Panc1 (cell line): ENCODE results near the gene SCNN1B. TPM values are rescaled to one million over a fixed set of nuclear protein-coding genes. Genes with fewer than 3 reads are reported as not detected.

ENCODE experiments used
- ATAC-seq: fragments of 200-7000 bp; cut with Tn5 transposase; 2 replicates; pipeline ENCODE4 v1.9.1; 2020; ENCODE audit warnings: mild to moderate bottlenecking, moderate library complexity
- BruUV-seq: library from RNA; stranded (reverse); fragments of 400-500 nt; replicated peaks from 2 replicates; lab custom pipeline; 2021; lab: Mats Ljungman, UMichigan
- CTCF ChIA-PET: fragments of 300-600 bp; sonication (Branson Sonifier 250); formaldehyde crosslinking; loops from one replicate; lab custom pipeline; 2022; ENCODE audit warnings: antibody characterized with exemption; lab: Charles Lee
- POLR2A ChIA-PET: fragments of 300-600 bp; sonication (Branson Sonifier 250); formaldehyde crosslinking; loops from one replicate; lab custom pipeline; 2022; ENCODE audit warnings: antibody characterized with exemption; lab: Charles Lee
- DNase-seq: peaks from one replicate; pipeline ENCODE4 v3.0.0-alpha.2; 2010; ENCODE audit warnings: low read depth, low spot score
- H3K27ac ChIP-seq: 2 replicates; pipeline ENCODE4 v1.5.1; 2011; ENCODE audit warnings: mild to moderate bottlenecking, low read length, inconsistent platforms
- H3K27me3 ChIP-seq: fragments of 200-500 bp; sonication (Bioruptor generic); 2 replicates; pipeline ENCODE4 v1.6.0; 2014; ENCODE audit warnings: low read length, inconsistent platforms; ENCODE audit not compliant: control insufficient read depth, insufficient read depth
- H3K36me3 ChIP-seq: fragments of 200-500 bp; sonication (Bioruptor generic); 2 replicates; pipeline ENCODE4 v1.5.1; 2014; ENCODE audit warnings: inconsistent platforms, mild to moderate bottlenecking, low read length, moderate library complexity; ENCODE audit not compliant: control insufficient read depth, insufficient read depth
- H3K4me1 ChIP-seq: 2 replicates; pipeline ENCODE4 v1.5.1; 2011; ENCODE audit warnings: inconsistent platforms, mild to moderate bottlenecking, low read length, moderate library complexity; ENCODE audit not compliant: control insufficient read depth, insufficient read depth
- H3K4me3 ChIP-seq, 2 experiments: 2 replicates each; pipeline ENCODE4 v1.5.1; 2011 to 2012; ENCODE audit warnings: low read depth in 2 of 2, low read length in 2 of 2, mild to moderate bottlenecking in 2 of 2, inconsistent platforms in 1 of 2, moderate library complexity in 1 of 2
- H3K9me3 ChIP-seq: fragments of 200-500 bp; sonication (Bioruptor generic); 2 replicates; pipeline ENCODE4 v1.5.1; 2014; ENCODE audit warnings: low read depth, mild to moderate bottlenecking, inconsistent platforms, low read length, moderate library complexity; ENCODE audit not compliant: control insufficient read depth, insufficient read depth
- POLR2AphosphoS5 ChIP-seq: IDR thresholded peaks from 2 replicates; pipeline ENCODE4 v1.6.1; 2012; ENCODE audit warnings: mild to moderate bottlenecking, low read depth, low read length, moderate library complexity
- SIN3A ChIP-seq: IDR thresholded peaks from 2 replicates; pipeline ENCODE4 v1.6.1; 2012; ENCODE audit warnings: low read depth, mild to moderate bottlenecking, low read length, moderate library complexity, borderline replicate concordance; ENCODE audit not compliant: insufficient read depth
- TCF7L2 ChIP-seq: IDR thresholded peaks from 2 replicates; pipeline ENCODE4 v1.6.1; 2011; ENCODE audit warnings: mild to moderate bottlenecking, low read depth, low read length, inconsistent platforms
- in situ Hi-C: cut with HindIII; loops from 2 replicates; pipeline ENCODE4 v1.10.0; 2016; ENCODE audit warnings: low sequenced_read_pairs, low pct_unique_long_range_greater_than_20kb
- intact Hi-C: fragments of 100-400 bp; cut with micrococcal nuclease; formaldehyde crosslinking; loops from one replicate; pipeline ENCODE4 v1.10.0; 2022; ENCODE audit not compliant: unreplicated experiment
- total RNA-seq: library from RNA; stranded (reverse); gene quantifications from one replicate; pipeline ENCODE4 v1.2.1, GENCODE V29; 2021; ENCODE audit not compliant: unreplicated experiment
- TF ChIP-seq, protein P1 (sequence below): fragments of 450-650 bp; IDR thresholded peaks from 2 replicates; pipeline ENCODE4 v1.5.1; 2017; ENCODE audit warnings: mild to moderate bottlenecking
- TF ChIP-seq, protein P2 (sequence below), 2 experiments: IDR thresholded peaks; 2 replicates each; pipeline ENCODE4 v1.6.1; 2011 to 2012; ENCODE audit warnings: low read depth in 2 of 2, control low read depth in 1 of 2, low read length in 1 of 2, mild to moderate bottlenecking in 1 of 2, moderate library complexity in 1 of 2; ENCODE audit not compliant: insufficient read depth in 1 of 2

SCNN1B gene
- total RNA-seq, 1 experiment from 2014 or later = 10.7 TPM

DNA sequence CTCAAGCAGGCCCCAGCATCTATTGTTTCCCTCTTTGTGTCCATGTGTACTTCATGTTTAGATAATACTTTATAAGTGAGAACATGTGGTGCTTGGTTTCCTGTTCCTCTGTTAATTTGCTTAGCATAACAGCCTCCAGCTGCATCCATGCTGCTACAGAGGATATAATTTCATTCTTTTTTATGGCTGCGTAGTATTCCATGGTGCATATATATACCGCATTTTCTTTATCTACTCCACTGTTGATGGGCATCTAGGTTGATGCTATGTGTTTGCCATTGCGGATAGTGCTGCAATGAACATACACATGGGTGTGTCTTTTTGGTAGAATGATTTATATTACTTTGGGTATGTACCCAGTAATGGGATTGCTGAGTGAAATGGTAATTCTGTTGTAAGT is 31.4 kb upstream of the SCNN1B start:
- Histone ChIP-seq H3K4me3 (no peak overlapping the region), H3K27ac (no peak overlapping the region), H3K27me3 (no peaks in the 10 kb centered on the region), H3K36me3 (no peaks in the 10 kb centered on the region), H3K9me3 (no peaks in the 10 kb centered on the region), H3K4me1 (0 out of 2 replicates have a peak, but pooled peaks cover 3% of the 10 kb centered on the region)
- BruUV-seq = no TSS peak
- ATAC-seq (no peak), DNase-seq (no peak)
- intact Hi-C loops (loop anchor here (10.0 kb wide), 1 partner anchor 86 kb away; the partner anchor contains the start of gene SCNN1G), in situ Hi-C loops (no loop called here)
- ChIA-PET POLR2A (no interaction called here), CTCF (no interaction called here)
- TF ChIP-seq SIN3A (no peak), POLR2AphosphoS5 (no peak), TCF7L2 (no peak)
- TF ChIP-seq, protein P1, sequence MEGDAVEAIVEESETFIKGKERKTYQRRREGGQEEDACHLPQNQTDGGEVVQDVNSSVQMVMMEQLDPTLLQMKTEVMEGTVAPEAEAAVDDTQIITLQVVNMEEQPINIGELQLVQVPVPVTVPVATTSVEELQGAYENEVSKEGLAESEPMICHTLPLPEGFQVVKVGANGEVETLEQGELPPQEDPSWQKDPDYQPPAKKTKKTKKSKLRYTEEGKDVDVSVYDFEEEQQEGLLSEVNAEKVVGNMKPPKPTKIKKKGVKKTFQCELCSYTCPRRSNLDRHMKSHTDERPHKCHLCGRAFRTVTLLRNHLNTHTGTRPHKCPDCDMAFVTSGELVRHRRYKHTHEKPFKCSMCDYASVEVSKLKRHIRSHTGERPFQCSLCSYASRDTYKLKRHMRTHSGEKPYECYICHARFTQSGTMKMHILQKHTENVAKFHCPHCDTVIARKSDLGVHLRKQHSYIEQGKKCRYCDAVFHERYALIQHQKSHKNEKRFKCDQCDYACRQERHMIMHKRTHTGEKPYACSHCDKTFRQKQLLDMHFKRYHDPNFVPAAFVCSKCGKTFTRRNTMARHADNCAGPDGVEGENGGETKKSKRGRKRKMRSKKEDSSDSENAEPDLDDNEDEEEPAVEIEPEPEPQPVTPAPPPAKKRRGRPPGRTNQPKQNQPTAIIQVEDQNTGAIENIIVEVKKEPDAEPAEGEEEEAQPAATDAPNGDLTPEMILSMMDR = no peak

DNA sequence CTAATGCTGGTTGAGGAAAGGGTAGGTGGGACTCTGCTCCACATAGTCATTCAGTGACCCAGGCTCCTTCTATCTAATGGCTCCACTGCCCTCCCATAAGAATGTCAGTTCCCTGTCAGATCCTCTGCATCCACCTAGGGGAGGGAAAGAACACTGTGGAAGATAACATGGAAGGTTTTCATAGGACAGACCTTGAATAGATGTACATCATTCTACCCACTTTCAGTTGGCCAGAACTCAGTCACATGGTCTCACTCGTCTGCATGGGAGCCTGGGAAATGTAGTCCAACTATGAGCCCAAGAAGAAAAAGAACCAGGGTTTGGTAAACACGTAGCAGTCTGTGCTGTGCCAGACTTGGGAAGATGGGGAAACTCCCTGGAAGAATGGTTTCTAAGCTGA is 27.1 kb upstream of the SCNN1B start:
- CTCF ChIA-PET = no interaction called here
- Histone ChIP-seq H3K4me1 (peaks cover 15% of the 10 kb centered on the region), H3K4me3 (no peak overlapping the region), H3K36me3 (no peaks in the 10 kb centered on the region), H3K27ac (no peak overlapping the region), H3K27me3 (no peaks in the 10 kb centered on the region), H3K9me3 (no peaks in the 10 kb centered on the region)
- no peak for DNase-seq
- BruUV-seq = no TSS peak
- POLR2A ChIA-PET = no interaction called here
- intact Hi-C loops = loop anchor here (10.0 kb wide), 1 partner anchor 90 kb away; the partner anchor contains the start of gene SCNN1G
- TF ChIP-seq SIN3A (no peak), TCF7L2 (no peak), POLR2AphosphoS5 (no peak)
- TF ChIP-seq, protein P2, sequence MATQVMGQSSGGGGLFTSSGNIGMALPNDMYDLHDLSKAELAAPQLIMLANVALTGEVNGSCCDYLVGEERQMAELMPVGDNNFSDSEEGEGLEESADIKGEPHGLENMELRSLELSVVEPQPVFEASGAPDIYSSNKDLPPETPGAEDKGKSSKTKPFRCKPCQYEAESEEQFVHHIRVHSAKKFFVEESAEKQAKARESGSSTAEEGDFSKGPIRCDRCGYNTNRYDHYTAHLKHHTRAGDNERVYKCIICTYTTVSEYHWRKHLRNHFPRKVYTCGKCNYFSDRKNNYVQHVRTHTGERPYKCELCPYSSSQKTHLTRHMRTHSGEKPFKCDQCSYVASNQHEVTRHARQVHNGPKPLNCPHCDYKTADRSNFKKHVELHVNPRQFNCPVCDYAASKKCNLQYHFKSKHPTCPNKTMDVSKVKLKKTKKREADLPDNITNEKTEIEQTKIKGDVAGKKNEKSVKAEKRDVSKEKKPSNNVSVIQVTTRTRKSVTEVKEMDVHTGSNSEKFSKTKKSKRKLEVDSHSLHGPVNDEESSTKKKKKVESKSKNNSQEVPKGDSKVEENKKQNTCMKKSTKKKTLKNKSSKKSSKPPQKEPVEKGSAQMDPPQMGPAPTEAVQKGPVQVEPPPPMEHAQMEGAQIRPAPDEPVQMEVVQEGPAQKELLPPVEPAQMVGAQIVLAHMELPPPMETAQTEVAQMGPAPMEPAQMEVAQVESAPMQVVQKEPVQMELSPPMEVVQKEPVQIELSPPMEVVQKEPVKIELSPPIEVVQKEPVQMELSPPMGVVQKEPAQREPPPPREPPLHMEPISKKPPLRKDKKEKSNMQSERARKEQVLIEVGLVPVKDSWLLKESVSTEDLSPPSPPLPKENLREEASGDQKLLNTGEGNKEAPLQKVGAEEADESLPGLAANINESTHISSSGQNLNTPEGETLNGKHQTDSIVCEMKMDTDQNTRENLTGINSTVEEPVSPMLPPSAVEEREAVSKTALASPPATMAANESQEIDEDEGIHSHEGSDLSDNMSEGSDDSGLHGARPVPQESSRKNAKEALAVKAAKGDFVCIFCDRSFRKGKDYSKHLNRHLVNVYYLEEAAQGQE (IDR thresholded peaks at IDR 0.05; ENCODE audit: insufficient read depth in 1 of 2, low read depth in 2 of 2, low read length in 1 of 2) = no peak
- TF ChIP-seq, protein P1 = no peak
- in situ Hi-C loops = no loop called here
- peak; percentile 43; the same call in 1 of the 2 replicates for ATAC-seq
